ENCODE results near the gene MYLIP.

DNA sequence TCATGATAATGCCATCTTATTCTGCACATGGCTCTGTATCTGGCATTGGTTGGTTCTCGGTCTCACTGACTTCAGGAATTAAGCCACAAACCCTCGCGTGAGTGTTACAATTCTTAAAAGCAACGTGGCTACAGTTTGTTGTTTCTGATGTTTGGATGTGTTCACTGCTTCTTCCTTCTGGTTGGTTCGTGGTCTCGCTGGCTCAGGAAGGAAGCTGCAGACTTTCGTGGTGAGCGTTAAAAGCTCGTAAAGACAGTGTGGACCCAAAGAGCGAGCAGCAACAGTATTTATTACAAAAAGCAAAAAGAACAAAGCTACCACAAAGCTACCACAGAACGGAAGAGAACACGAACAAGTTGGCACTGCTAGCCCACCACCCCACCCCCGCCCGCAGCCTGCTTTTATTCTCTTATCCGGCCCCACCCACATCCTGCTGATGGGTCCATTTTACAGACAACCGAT is 51.1 kb downstream of the MYLIP start:
- TF ChIP-seq POLR2A (IDR thresholded peaks at IDR 0.05) (no peak), POLR2AphosphoS5 (IDR thresholded peaks at IDR 0.05) (no peak)
- TF ChIP-seq, protein P1, sequence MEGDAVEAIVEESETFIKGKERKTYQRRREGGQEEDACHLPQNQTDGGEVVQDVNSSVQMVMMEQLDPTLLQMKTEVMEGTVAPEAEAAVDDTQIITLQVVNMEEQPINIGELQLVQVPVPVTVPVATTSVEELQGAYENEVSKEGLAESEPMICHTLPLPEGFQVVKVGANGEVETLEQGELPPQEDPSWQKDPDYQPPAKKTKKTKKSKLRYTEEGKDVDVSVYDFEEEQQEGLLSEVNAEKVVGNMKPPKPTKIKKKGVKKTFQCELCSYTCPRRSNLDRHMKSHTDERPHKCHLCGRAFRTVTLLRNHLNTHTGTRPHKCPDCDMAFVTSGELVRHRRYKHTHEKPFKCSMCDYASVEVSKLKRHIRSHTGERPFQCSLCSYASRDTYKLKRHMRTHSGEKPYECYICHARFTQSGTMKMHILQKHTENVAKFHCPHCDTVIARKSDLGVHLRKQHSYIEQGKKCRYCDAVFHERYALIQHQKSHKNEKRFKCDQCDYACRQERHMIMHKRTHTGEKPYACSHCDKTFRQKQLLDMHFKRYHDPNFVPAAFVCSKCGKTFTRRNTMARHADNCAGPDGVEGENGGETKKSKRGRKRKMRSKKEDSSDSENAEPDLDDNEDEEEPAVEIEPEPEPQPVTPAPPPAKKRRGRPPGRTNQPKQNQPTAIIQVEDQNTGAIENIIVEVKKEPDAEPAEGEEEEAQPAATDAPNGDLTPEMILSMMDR (IDR thresholded peaks at IDR 0.05): no peak
